Stimulated activated CD4-positive, alpha-beta T cell treated with anti-CD3 and anti-CD28 coated beads, Interleukin-4, amount 100 ng/mL, for 48 hours (primary cell): ENCODE data around the gene MAN1C1.
"Not testable (repeated sequence)": the region's sequence is repeated elsewhere in the genome, so short reads cannot be mapped to it uniquely, and the experiment has no call there.

Experiments
- DNase-seq, 2 donors: peaks; one replicate each; pipeline ENCODE4 v3.0.0-alpha.2; 2020; ENCODE audit warnings: low read depth in 2 of 2

MAN1C1 gene

GRCh38 chr1:25680701-25681100, 64.1 kb downstream of the MAN1C1 start:
- no peak for DNase-seq

GRCh38 chr1:25682059-25682601, 65.5 kb downstream of the MAN1C1 start:
- no peak for DNase-seq

DNA sequence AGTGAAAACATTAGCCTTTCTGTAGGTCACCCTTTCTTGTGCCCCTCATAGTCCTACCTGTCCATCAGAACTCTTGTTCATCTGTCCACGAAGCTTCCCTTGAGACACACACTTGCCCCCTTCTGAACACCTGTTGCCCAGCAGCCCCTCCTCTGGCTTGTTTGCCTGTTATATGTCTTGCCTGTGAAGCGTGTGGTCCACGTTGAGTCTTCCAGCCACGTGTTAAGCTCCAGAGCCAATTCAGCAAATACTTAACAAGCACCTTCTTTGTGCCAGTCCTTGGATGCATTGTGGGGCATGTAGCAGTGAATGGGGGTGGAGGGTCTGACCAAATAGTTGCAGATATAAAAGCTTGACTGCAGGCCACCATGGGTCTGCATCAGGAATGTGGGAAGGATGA, 66.6 kb downstream of the MAN1C1 start:
- DNase-seq, result no peak

- no peak for DNase-seq
Measured at GRCh38 chr1:25683731-25684130, 67.1 kb downstream of the MAN1C1 start.

- no peak for DNase-seq
Measured at GRCh38 chr1:25684216-25684965, 67.8 kb downstream of the MAN1C1 start.

GRCh38 chr1:25685211-25685750, 68.7 kb downstream of the MAN1C1 start:
- no peak for DNase-seq

GRCh38 chr1:25685938-25686665, 69.5 kb downstream of the MAN1C1 start:
- DNase-seq, result no peak

- no peak for DNase-seq
Measured at GRCh38 chr1:25687221-25688017, 70.8 kb downstream of the MAN1C1 start.

- no peak for DNase-seq
Measured at GRCh38 chr1:25688390-25689119, 72.0 kb downstream of the MAN1C1 start.

DNA sequence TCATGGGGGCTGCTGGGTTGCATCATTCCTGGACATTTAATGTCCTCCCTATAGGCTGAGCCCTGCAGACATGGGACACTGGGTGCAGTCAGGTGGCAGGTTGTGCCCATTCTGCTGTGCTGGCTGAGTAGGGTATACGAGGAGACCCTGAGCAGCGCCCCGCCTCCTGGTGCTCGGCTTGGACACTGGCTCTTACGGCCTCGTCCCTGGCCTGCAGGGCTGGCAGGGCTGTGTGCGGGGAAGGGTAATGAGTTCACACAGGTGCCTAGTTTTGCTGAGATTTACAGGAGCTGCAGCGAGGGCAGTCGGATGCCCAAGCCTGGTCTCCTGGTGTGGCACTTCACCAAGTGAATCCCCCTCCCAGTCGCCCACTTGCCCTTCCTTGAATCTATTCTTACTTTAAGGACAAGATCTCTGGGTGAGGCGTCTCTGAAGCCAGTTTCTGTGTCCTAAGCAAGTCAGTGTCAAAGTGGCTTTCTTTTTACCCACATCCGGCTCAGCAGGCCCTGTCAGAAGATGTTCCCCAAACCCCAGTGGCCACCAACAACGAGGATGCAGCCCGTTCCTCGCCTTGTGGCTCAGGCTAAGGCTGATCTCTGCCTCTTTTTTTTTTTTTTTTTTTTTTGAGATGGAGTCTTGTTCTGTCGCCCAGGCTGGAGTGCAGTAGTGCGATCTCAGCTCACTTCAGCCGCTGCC, 73.2 kb downstream of the MAN1C1 start:
- no peak for DNase-seq

DNA sequence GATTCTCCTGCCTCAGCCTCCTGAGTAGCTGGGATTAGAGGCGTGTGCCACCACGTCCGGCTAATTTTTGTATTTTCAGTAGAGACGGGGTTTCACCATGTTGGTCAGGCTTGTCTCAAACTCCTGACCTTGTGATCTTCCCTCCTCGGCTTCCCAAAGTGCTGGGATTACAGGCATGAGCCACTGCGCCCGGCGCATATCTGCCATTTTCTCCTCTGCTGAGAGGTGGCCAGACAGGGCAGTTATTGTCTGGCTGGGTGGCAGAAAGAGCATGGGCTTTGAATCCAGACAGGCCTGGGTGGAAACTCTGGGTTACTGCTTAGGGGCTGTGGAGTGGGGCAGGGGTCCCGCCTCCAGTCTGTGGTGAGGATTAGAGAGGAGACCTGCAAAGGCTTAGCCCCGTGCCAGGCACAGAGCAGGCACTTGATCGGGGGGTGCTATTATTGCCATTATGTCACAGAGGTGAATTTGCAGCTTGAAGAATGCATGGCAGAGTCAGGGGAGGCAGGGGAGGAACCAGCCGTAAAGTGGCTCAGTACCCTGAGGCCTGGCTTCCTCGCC, 73.9 kb downstream of the MAN1C1 start:
- no peak for DNase-seq

DNA sequence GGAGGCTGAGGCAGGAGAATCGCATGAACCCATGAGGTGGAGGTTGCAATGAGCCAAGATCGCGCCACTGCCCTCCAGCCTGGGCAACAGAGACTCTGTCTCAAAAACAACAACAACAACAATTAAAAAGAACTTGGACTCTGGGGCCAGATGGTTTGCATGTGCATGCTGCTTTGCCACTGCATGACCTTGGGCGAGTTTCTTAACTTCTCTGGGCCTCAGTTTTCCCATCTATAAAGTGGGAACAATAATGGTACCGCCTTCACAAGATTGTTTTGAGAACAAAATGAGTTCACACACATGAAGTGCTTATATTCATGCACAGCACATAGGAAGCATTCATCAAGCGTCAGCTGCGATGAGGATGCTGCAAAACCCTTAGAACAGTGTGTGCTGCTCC, 74.6 kb downstream of the MAN1C1 start:
- no peak for DNase-seq

DNA sequence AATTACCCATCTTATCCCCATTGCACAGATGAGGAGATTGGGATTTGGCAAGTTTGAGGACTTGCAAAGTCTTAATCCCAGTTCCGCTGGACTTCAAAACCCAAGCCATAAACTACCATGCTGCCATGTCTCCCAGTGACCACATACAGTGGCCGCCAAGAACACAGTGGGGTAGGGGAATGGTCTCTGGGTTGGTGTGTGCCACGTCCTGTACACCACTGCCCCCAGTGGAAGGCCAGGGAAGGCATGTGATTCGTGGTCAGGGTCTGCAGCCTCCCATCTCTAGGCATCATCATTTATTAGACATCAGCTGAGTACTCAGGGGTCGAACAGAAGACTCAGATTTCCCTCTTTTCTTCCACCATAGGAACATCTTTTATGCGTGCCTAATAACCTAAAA, 76.0 kb downstream of the MAN1C1 start:
- DNase-seq, result no peak

- no peak for DNase-seq
Measured at GRCh38 chr1:25694167-25695007, 77.8 kb downstream of the MAN1C1 start.

- no peak for DNase-seq
Measured at GRCh38 chr1:25695090-25695770, 78.6 kb downstream of the MAN1C1 start.

GRCh38 chr1:25695771-25696311, 79.2 kb downstream of the MAN1C1 start:
- no peak for DNase-seq

GRCh38 chr1:25696643-25697042, 80.1 kb downstream of the MAN1C1 start:
- DNase-seq, result not testable (repeated sequence)

DNA sequence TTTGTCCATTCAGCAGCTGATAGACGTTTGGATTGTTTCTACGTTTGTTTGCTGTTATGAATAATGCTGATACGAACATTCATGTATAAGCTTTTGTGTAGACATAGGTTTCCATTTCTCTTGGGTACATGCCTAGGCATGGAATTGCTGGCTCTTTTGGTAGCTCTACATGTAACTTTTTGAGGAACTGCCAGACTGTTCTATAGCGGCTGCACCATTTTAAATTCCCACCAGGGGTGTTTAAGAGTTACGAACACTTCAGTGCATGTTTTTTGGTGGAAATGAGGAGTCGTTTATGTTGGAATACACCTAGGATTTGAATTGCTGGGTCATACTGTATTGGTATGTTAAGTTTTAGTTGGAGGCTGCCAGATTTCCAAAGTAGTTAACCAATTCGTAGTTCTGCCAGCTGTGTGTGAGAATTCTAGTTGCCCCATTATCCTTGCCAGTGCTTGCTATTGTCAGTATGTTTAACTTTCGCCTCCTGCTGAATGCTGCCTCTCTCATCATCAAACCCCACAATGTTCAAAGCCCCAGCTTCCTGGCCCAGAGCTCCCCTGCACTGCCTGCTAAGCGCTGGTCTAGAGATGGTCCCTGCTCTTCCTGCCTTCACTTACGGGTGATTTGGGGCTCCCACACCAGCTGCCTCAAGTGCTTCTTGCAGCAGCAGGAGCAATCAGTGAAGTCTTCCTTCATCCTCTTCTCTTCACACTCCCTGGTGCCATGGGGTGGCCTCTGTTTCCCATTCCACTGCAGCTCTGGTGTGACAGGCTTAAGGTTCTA, 81.0 kb downstream of the MAN1C1 start:
- no peak for DNase-seq
